HL-60 (cell line): ENCODE measurements around the gene SPAG7.

ENCODE experiments used
- DNase-seq, 2 experiments: peaks; one replicate each; pipeline ENCODE4 v3.0.0-alpha.2; 2010 to 2020; ENCODE audit warnings: low read depth in 1 of 2, low spot score in 1 of 2
- H3K27ac ChIP-seq: fragments of 250-450 bp; sonication (Bioruptor Pico); replicated peaks from 2 replicates; pipeline ENCODE4 v1.5.1; 2020; ENCODE audit warnings: mild to moderate bottlenecking, moderate library complexity
- H3K27me3 ChIP-seq: fragments of 250-450 bp; sonication (Bioruptor Pico); 2 replicates; pipeline ENCODE4 v1.5.1; 2021; ENCODE audit warnings: mild to moderate bottlenecking, moderate library complexity; ENCODE audit not compliant: insufficient read depth, poor library complexity, severe bottlenecking
- H3K4me3 ChIP-seq: replicated peaks from 2 replicates; pipeline ENCODE4 v1.5.1; 2011; ENCODE audit warnings: mild to moderate bottlenecking, control low read depth, low read length; ENCODE audit not compliant: insufficient read depth
- CTCF ChIP-seq: IDR thresholded peaks from one replicate; pipeline ENCODE4 v1.5.1; 2011; ENCODE audit warnings: low read length, control low read depth, inconsistent platforms; ENCODE audit not compliant: insufficient read depth
- GABPA ChIP-seq: IDR thresholded peaks from 2 replicates; pipeline ENCODE4 v1.6.1; 2012; ENCODE audit warnings: low read depth
- POLR2AphosphoS5 ChIP-seq: IDR thresholded peaks from 2 replicates; pipeline ENCODE4 v1.6.1; 2012; ENCODE audit warnings: low read depth
- REST ChIP-seq: IDR thresholded peaks from 2 replicates; pipeline ENCODE4 v1.6.1; 2012; ENCODE audit warnings: low read depth; ENCODE audit not compliant: insufficient replicate concordance
- SPI1 ChIP-seq: IDR thresholded peaks from 2 replicates; pipeline ENCODE4 v1.6.1; 2012; ENCODE audit warnings: low read depth, mild to moderate bottlenecking, borderline replicate concordance

The SPAG7 gene

GRCh38 chr17:4939796-4940554, 27.6 kb downstream of the SPAG7 start, which contains the start of the genes RNF167 and SLC25A11:
Gene RNF167, plus strand, starts transcription at chr17:4940268. Its CDS starts 642 bp downstream, at chr17:4940910.
Gene SLC25A11, minus strand, starts transcription at chr17:4940046. Its CDS starts 136 bp downstream, at chr17:4939910.
- peak; percentile 88 to 95 for DNase-seq
- Histone ChIP-seq H3K4me3 (peak within 1 kb of the TSS; percentile 55), H3K27ac (peak within 1 kb of the TSS; percentile 95), H3K27me3 (no peaks in the 10 kb centered on the region)
- TF ChIP-seq GABPA, result no peak
- peak; percentile 39; the same call in 1 of the 2 replicates for TF ChIP-seq POLR2AphosphoS5

GRCh38 chr17:4939546-4939795, 28.1 kb downstream of the SPAG7 start:
- Histone ChIP-seq H3K4me3 (peak overlapping the region; percentile 55), H3K27ac (peak overlapping the region; percentile 86), H3K27me3 (no peaks in the 10 kb centered on the region)
- TF ChIP-seq GABPA (no peak), CTCF (no peak), REST (no peak), SPI1 (no peak), POLR2AphosphoS5 (no peak)
- DNase-seq, result peak in 1 of 2 experiments; percentile 11

DNA sequence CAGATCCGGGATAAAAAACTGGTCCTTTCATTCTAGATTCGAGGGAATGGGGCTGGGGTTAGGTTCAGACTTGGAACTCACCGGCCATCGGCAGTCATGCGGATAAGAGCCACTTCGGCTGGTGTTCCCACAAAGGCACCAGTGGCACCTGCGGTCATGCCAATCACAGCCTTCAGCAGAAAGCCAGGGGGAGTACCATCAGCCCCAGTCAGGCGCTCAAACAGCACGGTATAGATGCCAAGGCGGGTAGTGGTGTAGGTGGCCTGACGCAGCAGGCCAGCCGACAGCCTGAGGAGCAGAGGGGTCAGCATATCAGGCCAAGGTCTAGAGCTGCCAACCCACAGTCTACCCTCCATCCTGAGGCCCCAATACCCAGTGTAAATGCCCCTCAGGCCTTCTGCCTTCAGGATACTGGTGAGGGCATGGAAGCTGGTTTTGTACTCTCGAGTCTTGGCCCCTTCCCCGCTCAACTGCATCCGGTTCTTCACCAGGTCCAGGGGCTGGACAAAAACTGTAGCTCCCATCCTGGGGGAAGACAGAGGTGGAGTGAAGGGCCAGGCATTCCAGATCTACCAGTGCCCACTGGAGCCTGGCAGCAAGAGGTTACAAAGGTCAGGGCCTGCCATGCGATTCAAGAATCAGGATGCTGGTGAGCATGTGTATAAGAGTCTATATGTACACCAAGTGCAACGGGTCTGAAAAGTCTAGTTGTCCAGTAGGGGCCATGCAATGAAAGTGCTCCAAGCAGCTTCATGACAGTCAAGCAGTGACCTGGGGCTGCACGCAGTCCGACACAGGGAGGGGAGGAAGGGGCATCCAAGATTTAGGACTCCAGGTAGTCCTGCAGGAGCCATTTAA, 28.7 kb downstream of the SPAG7 start:
- TF ChIP-seq REST, result no peak
- no peak for TF ChIP-seq POLR2AphosphoS5
- TF ChIP-seq CTCF, result no peak
- TF ChIP-seq SPI1, result no peak
- no peak for TF ChIP-seq GABPA
- no peaks in the 10 kb centered on the region for H3K27me3 ChIP-seq
- no peak for DNase-seq
- peak overlapping the region; percentile 86 for H3K27ac ChIP-seq
- peak overlapping the region; percentile 55 for H3K4me3 ChIP-seq

DNA sequence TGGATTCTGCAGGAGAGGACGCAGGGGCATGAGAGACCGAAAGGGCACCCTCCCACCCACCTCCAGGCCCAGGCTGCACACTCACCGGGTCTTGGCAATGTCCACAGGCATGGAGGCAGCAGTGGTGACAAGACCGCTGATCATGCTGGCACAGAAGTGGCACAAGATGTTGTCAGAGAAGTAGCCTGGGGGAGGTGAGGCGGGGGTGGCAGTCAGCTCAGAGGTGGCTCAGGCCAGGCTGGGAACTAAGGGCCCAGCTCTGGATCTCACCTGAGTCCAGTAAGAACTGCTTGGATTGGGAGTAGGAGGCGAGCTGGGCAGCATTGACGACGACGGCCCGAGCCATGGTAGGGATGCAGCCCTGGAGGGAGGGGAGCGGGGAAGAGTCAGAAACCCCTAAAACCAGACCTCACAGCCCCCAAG, 29.5 kb downstream of the SPAG7 start:
- H3K4me3 ChIP-seq, result no peak overlapping the region
- H3K27ac ChIP-seq, result no peak overlapping the region
- no peak for TF ChIP-seq REST
- TF ChIP-seq CTCF, result no peak
- no peak for TF ChIP-seq POLR2AphosphoS5
- TF ChIP-seq SPI1, result no peak
- DNase-seq, result no peak
- no peaks in the 10 kb centered on the region for H3K27me3 ChIP-seq
